ENCODE measurements around the gene JMJD1C.

- TF ChIP-seq POLR2AphosphoS5 (IDR thresholded peaks at IDR 0.05; ENCODE audit: low read depth, low read length): no peak
- no peak for TF ChIP-seq POLR2A (IDR thresholded peaks at IDR 0.05; ENCODE audit: low read depth, low read length)
- TF ChIP-seq TAF1 (IDR thresholded peaks at IDR 0.05; ENCODE audit: low read depth, low read length): no peak
- no peak for TF ChIP-seq SPI1 (IDR thresholded peaks at IDR 0.05; ENCODE audit: low read depth, low read length)
These were observed 81.1 kb downstream of the JMJD1C start for GRCh38 chr10:63384675-63385074.
